Esophagus muscularis mucosa (tissue), 3 donors: Measurements from ENCODE around the gene PRKAG2.

Experiments
- POLR2A ChIP-seq: fragments of 450-650 bp; IDR thresholded peaks from one replicate; pipeline ENCODE4 v1.6.1; 2017; ENCODE audit warnings: antibody characterized with exemption, moderate library complexity, mild to moderate bottlenecking, low read depth
- POLR2AphosphoS5 ChIP-seq, 2 donors: sonication (generic); formaldehyde crosslinking; IDR thresholded peaks; one replicate each; pipeline ENCODE4 v1.6.1; 2017; ENCODE audit warnings: antibody characterized with exemption in 2 of 2
- TF ChIP-seq, protein P1 (sequence below), 3 experiments: fragments of 200-600 bp in 2 of 3; fragments of 450-650 bp in 1 of 3; sonication (generic) in 2 of 3; IDR thresholded peaks; one replicate each; pipeline ENCODE4 v1.5.1; 2017 to 2019; ENCODE audit warnings: antibody characterized with exemption in 3 of 3, mild to moderate bottlenecking in 2 of 3, moderate library complexity in 1 of 3

DNA sequence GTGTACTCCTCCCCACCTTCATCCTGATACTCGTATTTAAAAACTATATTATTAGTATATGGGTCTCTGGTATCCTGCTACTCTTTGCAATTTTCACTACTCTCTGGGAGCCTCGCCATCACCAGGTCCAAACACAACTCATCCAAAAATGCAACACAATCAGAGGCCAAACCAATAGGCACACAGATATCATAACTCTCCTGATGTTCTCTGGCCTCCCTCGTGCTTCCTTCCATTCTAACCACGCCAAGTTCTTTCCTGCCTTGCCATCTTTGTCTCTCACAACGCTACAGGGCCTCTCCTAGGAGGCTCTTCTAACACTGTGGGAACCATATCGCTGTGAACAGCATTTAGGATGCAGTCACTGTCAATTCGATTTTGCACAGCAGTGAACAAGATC is 364.6 kb downstream of the PRKAG2 start:
- TF ChIP-seq, protein P1, sequence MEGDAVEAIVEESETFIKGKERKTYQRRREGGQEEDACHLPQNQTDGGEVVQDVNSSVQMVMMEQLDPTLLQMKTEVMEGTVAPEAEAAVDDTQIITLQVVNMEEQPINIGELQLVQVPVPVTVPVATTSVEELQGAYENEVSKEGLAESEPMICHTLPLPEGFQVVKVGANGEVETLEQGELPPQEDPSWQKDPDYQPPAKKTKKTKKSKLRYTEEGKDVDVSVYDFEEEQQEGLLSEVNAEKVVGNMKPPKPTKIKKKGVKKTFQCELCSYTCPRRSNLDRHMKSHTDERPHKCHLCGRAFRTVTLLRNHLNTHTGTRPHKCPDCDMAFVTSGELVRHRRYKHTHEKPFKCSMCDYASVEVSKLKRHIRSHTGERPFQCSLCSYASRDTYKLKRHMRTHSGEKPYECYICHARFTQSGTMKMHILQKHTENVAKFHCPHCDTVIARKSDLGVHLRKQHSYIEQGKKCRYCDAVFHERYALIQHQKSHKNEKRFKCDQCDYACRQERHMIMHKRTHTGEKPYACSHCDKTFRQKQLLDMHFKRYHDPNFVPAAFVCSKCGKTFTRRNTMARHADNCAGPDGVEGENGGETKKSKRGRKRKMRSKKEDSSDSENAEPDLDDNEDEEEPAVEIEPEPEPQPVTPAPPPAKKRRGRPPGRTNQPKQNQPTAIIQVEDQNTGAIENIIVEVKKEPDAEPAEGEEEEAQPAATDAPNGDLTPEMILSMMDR (IDR thresholded peaks at IDR 0.05): no peak
- no peak for TF ChIP-seq POLR2AphosphoS5 (IDR thresholded peaks at IDR 0.05)
- no peak for TF ChIP-seq POLR2A
